Activated CD4-positive, CD25-positive, alpha-beta regulatory T cell (primary cell): ENCODE measurements around the gene RGS9BP.
A peak's percentile ranks its signal among the peaks of the same experiment; 100 is the strongest.
"Not testable (repeated sequence)": the region's sequence is repeated elsewhere in the genome, so short reads cannot be mapped to it uniquely, and the experiment has no call there.

Experiments
- DNase-seq, 4 experiments: peaks; one replicate each; lab custom pipeline; 2025; lab: John Stamatoyannopoulos, UW

Gene RGS9BP

GRCh38 chr19:32675720-32676185 lies at the start of gene RGS9BP:
TSS of gene RGS9BP (plus strand) at chr19:32675848. CDS start at chr19:32676264, 416 bp downstream.
- peak; percentile 26 to 60 (median 46) for DNase-seq

- DNase-seq = no peak
Measured at GRCh38 chr19:32626969-32627368, 48.7 kb upstream of the RGS9BP start.

- no peak for DNase-seq
Measured at GRCh38 chr19:32627714-32628270, 47.9 kb upstream of the RGS9BP start.

GRCh38 chr19:32630338-32630737 lies 45.3 kb upstream of the RGS9BP start:
- DNase-seq = no peak

GRCh38 chr19:32631381-32631780 lies 44.3 kb upstream of the RGS9BP start:
- DNase-seq = no peak

- DNase-seq = no peak
Measured at GRCh38 chr19:32637480-32637879, 38.2 kb upstream of the RGS9BP start.

GRCh38 chr19:32638625-32639024 lies 37.0 kb upstream of the RGS9BP start:
- no peak for DNase-seq

- peak; percentile 19 to 50 (median 36) for DNase-seq
Measured at GRCh38 chr19:32642771-32643170, 32.9 kb upstream of the RGS9BP start.

GRCh38 chr19:32646556-32646955 lies 29.1 kb upstream of the RGS9BP start:
- no peak for DNase-seq

GRCh38 chr19:32647361-32647760 lies 28.3 kb upstream of the RGS9BP start:
- DNase-seq = no peak

- DNase-seq = no peak
Measured at GRCh38 chr19:32649751-32650150, 25.9 kb upstream of the RGS9BP start.

GRCh38 chr19:32650671-32651070 lies 25.0 kb upstream of the RGS9BP start:
- DNase-seq = no peak

- no peak for DNase-seq
Measured at GRCh38 chr19:32651729-32652140, 23.9 kb upstream of the RGS9BP start.

- not testable (repeated sequence) for DNase-seq
Measured at GRCh38 chr19:32652331-32652730, 23.3 kb upstream of the RGS9BP start.

GRCh38 chr19:32652894-32653598 lies 22.6 kb upstream of the RGS9BP start:
- DNase-seq = no peak

- DNase-seq = no peak
Measured at GRCh38 chr19:32653599-32653915, 22.1 kb upstream of the RGS9BP start.

GRCh38 chr19:32656379-32656778 lies 19.3 kb upstream of the RGS9BP start:
- DNase-seq = not testable (repeated sequence)

GRCh38 chr19:32658075-32658474 lies 17.6 kb upstream of the RGS9BP start:
- no peak for DNase-seq

- DNase-seq = no peak
Measured at GRCh38 chr19:32658527-32658926, 17.1 kb upstream of the RGS9BP start.

GRCh38 chr19:32661318-32661717 lies 14.3 kb upstream of the RGS9BP start:
- no peak for DNase-seq

GRCh38 chr19:32662186-32662585 lies 13.5 kb upstream of the RGS9BP start:
- no peak for DNase-seq

- DNase-seq = no peak
Measured at GRCh38 chr19:32666084-32666483, 9.6 kb upstream of the RGS9BP start.

GRCh38 chr19:32669310-32669709 lies 6.3 kb upstream of the RGS9BP start:
- DNase-seq = no peak
